ENCODE data around the gene VARS2. TPM values are rescaled to one million over a fixed set of nuclear protein-coding genes. Genes with fewer than 3 reads are reported as not detected.

Gene VARS2
- total RNA-seq, 4 donors from 2014 or later = 13.1 to 64.7 (median 25.8) TPM

DNA sequence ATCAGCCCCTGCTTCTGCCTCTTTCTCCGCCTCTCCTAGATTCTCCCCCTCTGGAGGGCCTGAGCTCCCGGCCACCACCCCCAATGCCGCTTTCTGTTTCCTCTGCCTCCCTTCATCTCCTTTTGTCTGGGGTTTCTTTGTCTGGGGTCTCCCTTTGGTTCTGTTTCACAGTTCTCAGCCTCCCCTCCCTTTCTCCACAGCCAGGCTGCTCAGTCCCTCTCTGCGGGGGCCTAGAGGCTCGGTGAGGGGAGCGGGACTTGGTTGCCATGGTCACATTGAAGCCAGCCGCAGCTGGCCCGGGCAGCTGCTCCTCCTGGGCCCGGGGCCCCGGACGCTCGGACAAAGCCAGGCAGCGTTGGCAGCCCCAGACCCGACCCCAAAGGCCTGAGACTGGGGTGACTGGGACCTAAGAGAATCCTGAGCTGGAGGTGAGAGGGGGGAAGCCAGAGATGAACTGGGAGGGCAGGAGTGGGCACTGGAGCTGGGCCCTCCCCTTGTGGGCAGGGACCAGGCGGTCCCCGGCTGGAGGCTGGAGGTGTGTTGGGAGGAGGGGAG is 33.3 kb upstream of the VARS2 start:
- H3K36me3 ChIP-seq = no peaks in the 10 kb centered on the region
- no peak overlapping the region for H3K27ac ChIP-seq
- intact Hi-C loops (cut with DNase I; ENCODE audit: low total_unique reads) (loop anchor here (10.0 kb wide), 1 partner anchor 206 kb away; the partner anchor contains the start of gene DHX16), in situ Hi-C loops (cut with MboI; ENCODE audit: low pct_ligation_motif_present in 1 of 4, low pct_unique_long_range_greater_than_20kb in 1 of 4, low sequenced_read_pairs in 3 of 4) (loop anchor here in 2 of 4 donors (25.0 kb wide), 1 partner anchor 143 kb away; the partner anchor contains the start of genes FLOT1 (in 2 of the 2) and IER3 (in 2 of the 2))
- H3K9me3 ChIP-seq = no peaks in the 10 kb centered on the region
- peaks cover 24 to 52% (median 34%) of the 10 kb centered on the region in 4 donors for H3K4me1 ChIP-seq
- H3K4me3 ChIP-seq = no peak overlapping the region
- TF ChIP-seq EP300 (IDR thresholded peaks at IDR 0.05; ENCODE audit: low read depth) = no peak
- TF ChIP-seq, protein P1, sequence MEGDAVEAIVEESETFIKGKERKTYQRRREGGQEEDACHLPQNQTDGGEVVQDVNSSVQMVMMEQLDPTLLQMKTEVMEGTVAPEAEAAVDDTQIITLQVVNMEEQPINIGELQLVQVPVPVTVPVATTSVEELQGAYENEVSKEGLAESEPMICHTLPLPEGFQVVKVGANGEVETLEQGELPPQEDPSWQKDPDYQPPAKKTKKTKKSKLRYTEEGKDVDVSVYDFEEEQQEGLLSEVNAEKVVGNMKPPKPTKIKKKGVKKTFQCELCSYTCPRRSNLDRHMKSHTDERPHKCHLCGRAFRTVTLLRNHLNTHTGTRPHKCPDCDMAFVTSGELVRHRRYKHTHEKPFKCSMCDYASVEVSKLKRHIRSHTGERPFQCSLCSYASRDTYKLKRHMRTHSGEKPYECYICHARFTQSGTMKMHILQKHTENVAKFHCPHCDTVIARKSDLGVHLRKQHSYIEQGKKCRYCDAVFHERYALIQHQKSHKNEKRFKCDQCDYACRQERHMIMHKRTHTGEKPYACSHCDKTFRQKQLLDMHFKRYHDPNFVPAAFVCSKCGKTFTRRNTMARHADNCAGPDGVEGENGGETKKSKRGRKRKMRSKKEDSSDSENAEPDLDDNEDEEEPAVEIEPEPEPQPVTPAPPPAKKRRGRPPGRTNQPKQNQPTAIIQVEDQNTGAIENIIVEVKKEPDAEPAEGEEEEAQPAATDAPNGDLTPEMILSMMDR (IDR thresholded peaks at IDR 0.05) = no peak
- TF ChIP-seq POLR2AphosphoS5 (IDR thresholded peaks at IDR 0.05) = no peak
- 83% methylated on average over 16 of the region's 16 CpGs; no CpG with 5 or more reads in 1 of the 2 donors for WGBS, 2 donors (ENCODE audit: low coverage in 1 of 2)
- H3K27me3 ChIP-seq = no peaks in the 10 kb centered on the region
- DNase-seq = no peak

DNA sequence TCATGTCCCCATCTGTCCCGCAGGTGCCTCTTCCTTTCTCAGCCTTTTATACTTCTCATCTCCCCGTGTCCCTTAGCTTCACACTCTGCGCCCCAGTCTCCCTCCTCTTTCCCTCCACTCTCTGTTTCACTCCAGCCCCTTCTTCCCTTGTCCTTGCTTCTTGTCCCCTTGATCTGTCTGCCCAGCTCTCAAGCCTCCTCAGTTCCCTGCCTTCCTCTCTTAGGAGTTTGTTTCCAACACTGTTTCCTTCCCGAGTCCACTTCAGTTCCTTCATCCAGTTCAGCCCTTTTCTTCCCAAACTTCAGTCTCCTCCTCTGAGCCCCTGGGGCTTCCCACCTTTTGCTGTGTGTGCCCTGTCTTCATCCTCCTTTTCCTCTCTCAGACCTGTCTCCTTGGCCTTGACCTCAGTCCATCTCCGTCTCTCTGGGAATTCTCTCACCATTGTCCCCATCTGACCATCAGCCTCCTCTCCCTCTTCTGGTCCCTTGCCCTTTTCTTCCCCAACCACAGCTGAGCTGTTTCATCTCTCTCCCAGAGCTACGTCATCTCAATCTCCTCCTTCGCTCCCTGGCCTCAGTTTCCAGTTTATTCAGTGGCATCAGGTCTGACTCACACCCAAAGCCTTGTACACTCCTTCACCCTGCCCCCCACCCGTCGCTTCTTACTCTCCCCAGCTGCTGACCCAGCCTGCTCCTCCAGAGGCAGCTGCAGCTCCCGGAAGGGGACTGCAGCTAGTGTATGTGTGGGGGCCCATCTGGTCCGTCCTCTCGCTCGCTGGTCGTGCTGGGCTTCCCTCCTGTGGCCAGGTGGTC is 32.4 kb upstream of the VARS2 start:
- intact Hi-C loops (cut with DNase I; ENCODE audit: low total_unique reads) (loop anchor here (10.0 kb wide), 1 partner anchor 207 kb away; the partner anchor contains the start of gene DHX16), in situ Hi-C loops (cut with MboI; ENCODE audit: low pct_ligation_motif_present in 1 of 4, low pct_unique_long_range_greater_than_20kb in 1 of 4, low sequenced_read_pairs in 3 of 4) (loop anchor here in 2 of 4 donors (25.0 kb wide), 1 partner anchor 144 kb away; the partner anchor contains the start of genes FLOT1 (in 2 of the 2) and IER3 (in 2 of the 2))

DNA sequence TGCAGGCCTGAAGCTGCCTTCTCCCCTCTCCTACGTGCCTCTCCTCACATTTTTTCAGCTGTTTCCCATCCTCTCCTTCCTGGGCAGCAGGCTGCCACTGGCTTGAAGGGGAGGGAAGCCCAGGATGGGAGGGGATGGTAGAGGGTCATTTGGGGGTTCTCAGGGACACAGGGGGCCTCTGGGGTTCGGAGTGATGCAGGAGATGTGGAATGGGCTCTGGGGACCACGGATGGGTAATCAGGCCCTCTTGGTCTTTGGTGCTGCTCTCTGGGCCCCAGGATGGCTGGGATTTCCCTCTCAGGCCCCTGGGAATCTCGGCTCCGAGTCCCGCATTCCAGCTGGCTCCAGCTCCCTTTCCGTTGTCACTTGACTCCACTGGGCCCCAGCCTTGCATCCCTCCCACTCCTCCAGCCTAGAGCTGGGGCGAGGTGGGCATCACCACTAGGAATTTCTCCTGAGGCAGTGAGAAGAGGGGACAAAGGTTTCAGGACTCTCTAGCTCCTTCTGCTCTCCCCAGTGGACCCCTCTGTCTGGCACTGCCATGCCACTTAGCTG is 31.8 kb upstream of the VARS2 start:
- TF ChIP-seq, protein P1 (IDR thresholded peaks at IDR 0.05) = no peak
- no peak for DNase-seq
- in situ Hi-C loops (cut with MboI; ENCODE audit: low pct_ligation_motif_present in 1 of 4, low pct_unique_long_range_greater_than_20kb in 1 of 4, low sequenced_read_pairs in 3 of 4) (loop anchor here in 2 of 4 donors (25.0 kb wide), 1 partner anchor 145 kb away; the partner anchor contains the start of genes FLOT1 (in 2 of the 2) and IER3 (in 2 of the 2)), intact Hi-C loops (cut with DNase I; ENCODE audit: low total_unique reads) (loop anchor here (10.0 kb wide), 1 partner anchor 207 kb away; the partner anchor contains the start of gene DHX16)
- H3K36me3 ChIP-seq = no peaks in the 10 kb centered on the region
- peaks cover 34 to 52% (median 42%) of the 10 kb centered on the region in 4 donors for H3K4me1 ChIP-seq
- no peaks in the 10 kb centered on the region for H3K9me3 ChIP-seq
- H3K27ac ChIP-seq = peak overlapping the region; percentile 89 to 96 (median 94)
- WGBS, 2 donors (ENCODE audit: low coverage in 1 of 2) = 40% methylated on average over 8 of the region's 8 CpGs; no CpG with 5 or more reads in 1 of the 2 donors
- no peak overlapping the region for H3K4me3 ChIP-seq
- H3K27me3 ChIP-seq = no peaks in the 10 kb centered on the region

More for the DNA sequence above, 32.4 kb upstream of the VARS2 start:
- Histone ChIP-seq H3K4me1 (peaks cover 28 to 52% (median 42%) of the 10 kb centered on the region in 4 donors), H3K36me3 (no peaks in the 10 kb centered on the region), H3K4me3 (no peak overlapping the region), H3K27me3 (no peaks in the 10 kb centered on the region), H3K9me3 (no peaks in the 10 kb centered on the region), H3K27ac (peak overlapping the region; percentile 89 to 96 (median 94))
- no peak for TF ChIP-seq POLR2A (IDR thresholded peaks at IDR 0.05)
- no peak for TF ChIP-seq POLR2AphosphoS5 (IDR thresholded peaks at IDR 0.05)
- TF ChIP-seq EP300 (IDR thresholded peaks at IDR 0.05; ENCODE audit: low read depth) = no peak
- TF ChIP-seq, protein P1 (IDR thresholded peaks at IDR 0.05) = no peak
- DNase-seq = no peak
- WGBS, 2 donors (ENCODE audit: low coverage in 1 of 2) = 47 to 70% methylated on average over 3 to 14 of the region's 14 CpGs
